Measurements from ENCODE around the gene RFXAP.

RFXAP gene

GRCh38 chr13:36841391-36841790 lies 22.4 kb downstream of the RFXAP start:
- peak; percentile 17 for TF ChIP-seq CTCF (IDR thresholded peaks at IDR 0.05; ENCODE audit: insufficient read depth, low read depth, low read length, missing control alignments)
- peak; percentile 28 for DNase-seq (ENCODE audit: low read depth)
- H3K4me3 ChIP-seq (ENCODE audit: low read length), result no peak overlapping the region

DNA sequence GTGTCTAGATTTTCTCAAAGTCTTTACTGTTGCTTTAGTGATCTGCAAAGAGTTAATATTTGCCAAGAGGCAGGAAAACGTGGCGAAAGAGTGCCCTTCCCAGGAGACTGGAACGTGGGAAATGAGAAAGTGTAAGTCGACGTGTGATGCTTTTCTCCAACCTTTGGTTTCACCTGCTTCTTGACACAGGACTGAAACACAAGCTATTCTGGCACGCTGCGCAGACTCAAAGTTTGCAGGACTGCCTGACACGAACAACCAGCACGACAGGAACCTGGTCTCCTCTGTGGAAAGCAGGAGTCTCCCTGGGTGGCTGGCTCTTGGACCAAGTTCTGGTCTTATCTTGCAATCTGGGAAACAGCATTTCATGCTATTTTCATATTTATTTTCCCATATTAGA lies 28.6 kb downstream of the RFXAP start:
- no peak for DNase-seq (ENCODE audit: low read depth)
- no peak overlapping the region for H3K4me3 ChIP-seq (ENCODE audit: low read length)
- TF ChIP-seq CTCF (IDR thresholded peaks at IDR 0.05; ENCODE audit: insufficient read depth, low read depth, low read length, missing control alignments), result no peak

DNA sequence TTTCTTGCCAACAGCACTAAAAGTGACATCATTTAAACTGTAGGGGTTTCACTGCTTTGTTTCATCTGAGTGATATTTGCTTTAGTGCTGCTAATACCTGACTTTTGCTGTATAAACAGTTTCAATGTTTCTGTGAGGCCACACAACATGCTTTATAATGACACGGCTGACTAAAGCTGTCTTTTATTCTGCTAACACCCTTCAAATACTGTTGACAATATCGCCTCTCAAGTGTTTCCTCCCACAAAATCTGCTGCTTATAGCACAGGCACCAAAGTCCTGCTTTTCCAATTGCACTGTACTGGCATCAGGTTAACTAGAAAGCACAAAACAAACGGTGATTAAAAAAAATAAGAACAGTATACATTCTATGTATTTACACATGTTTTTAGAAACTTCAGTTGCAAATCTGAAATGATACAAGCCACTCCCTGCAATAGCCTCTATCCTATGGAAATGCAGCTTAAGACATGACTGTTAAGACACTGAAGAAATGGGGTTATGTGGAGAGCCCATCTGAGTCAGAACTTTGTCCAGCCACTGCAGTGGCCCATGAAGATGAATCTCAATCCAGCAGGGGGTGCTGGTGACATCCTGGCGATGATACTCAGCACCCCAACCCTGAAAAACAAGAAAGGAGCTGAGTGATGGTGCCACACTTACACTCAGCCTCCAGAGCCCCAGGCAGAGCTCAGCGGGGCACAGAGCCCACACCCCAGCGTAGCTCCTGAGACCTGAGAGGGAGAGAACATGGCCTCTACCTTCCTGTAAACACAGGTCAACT lies 29.4 kb downstream of the RFXAP start:
- peak; percentile 27 for TF ChIP-seq CTCF (IDR thresholded peaks at IDR 0.05; ENCODE audit: insufficient read depth, low read depth, low read length, missing control alignments)
- no peak overlapping the region for H3K4me3 ChIP-seq (ENCODE audit: low read length)
- peak; percentile 27 for DNase-seq (ENCODE audit: low read depth)

GRCh38 chr13:36850790-36851438 lies 31.9 kb downstream of the RFXAP start:
- H3K4me3 ChIP-seq (ENCODE audit: low read length), result no peak overlapping the region
- peak; percentile 25 for TF ChIP-seq CTCF (IDR thresholded peaks at IDR 0.05; ENCODE audit: insufficient read depth, low read depth, low read length, missing control alignments)
- DNase-seq (ENCODE audit: low read depth), result peak; percentile 9

DNA sequence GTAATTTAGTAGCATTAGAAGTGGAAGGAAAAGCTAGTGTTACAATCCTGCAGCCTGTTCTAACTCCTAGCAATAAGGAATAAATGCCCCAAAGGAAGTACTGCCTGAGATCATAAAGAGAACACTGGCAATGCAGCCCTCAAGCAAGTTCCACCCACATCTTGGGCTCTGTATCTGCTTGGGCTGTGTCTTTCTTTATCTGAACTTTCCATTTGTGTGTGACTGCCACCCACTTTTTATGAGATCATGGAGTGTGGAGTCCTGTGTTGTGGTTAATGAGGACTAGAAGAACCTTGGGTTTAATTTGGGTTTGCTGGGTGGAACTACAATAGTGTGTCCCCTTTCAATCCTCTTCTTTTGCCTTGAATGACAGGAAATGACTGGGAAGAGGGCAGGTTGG lies 38.2 kb downstream of the RFXAP start:
- H3K4me3 ChIP-seq (ENCODE audit: low read length), result no peak overlapping the region
- no peak for TF ChIP-seq CTCF (IDR thresholded peaks at IDR 0.05; ENCODE audit: insufficient read depth, low read depth, low read length, missing control alignments)
- DNase-seq (ENCODE audit: low read depth), result no peak

- H3K4me3 ChIP-seq (ENCODE audit: low read length), result no peak overlapping the region
- TF ChIP-seq CTCF (IDR thresholded peaks at IDR 0.05; ENCODE audit: insufficient read depth, low read depth, low read length, missing control alignments), result peak; percentile 56
- DNase-seq (ENCODE audit: low read depth), result peak; percentile 59
These were observed 39.3 kb downstream of the RFXAP start for GRCh38 chr13:36858290-36858689.

Measured in epithelial cell of esophagus (primary cell).